Duodenal mucosa (tissue), 2 donors: ENCODE data around the gene GRID1.
"Not testable (repeated sequence)": the region's sequence is repeated elsewhere in the genome, so short reads cannot be mapped to it uniquely, and the experiment has no call there.

Experiments
- H3K27ac ChIP-seq: one replicate; pipeline ENCODE4 v1.7.0; 2013; ENCODE audit warnings: low read depth, low read length
- H3K27me3 ChIP-seq, 2 donors: one replicate each; pipeline ENCODE4 v1.7.0; 2013; ENCODE audit warnings: low read length in 2 of 2, control low read depth in 1 of 2; ENCODE audit not compliant: insufficient read depth in 2 of 2, control insufficient read depth in 1 of 2
- H3K36me3 ChIP-seq, 2 donors: one replicate each; pipeline ENCODE4 v1.7.0; 2013; ENCODE audit warnings: low read length in 2 of 2, control low read depth in 1 of 2; ENCODE audit not compliant: insufficient read depth in 2 of 2, control insufficient read depth in 1 of 2
- H3K4me1 ChIP-seq, 2 donors: one replicate each; pipeline ENCODE4 v1.7.0; 2013; ENCODE audit warnings: low read length in 2 of 2, control low read depth in 1 of 2; ENCODE audit not compliant: insufficient read depth in 2 of 2, control insufficient read depth in 1 of 2
- H3K4me3 ChIP-seq, 2 donors: one replicate each; pipeline ENCODE4 v1.7.0; 2013; ENCODE audit warnings: low read length in 2 of 2, low read depth in 1 of 2
- H3K9ac ChIP-seq, 2 donors: one replicate each; pipeline ENCODE4 v1.7.0; 2013; ENCODE audit warnings: low read length in 2 of 2, low read depth in 1 of 2
- H3K9me3 ChIP-seq, 2 donors: one replicate each; pipeline ENCODE4 v1.7.0; 2013; ENCODE audit warnings: low read length in 2 of 2, control low read depth in 1 of 2; ENCODE audit not compliant: control insufficient read depth in 1 of 2

GRID1 gene

DNA sequence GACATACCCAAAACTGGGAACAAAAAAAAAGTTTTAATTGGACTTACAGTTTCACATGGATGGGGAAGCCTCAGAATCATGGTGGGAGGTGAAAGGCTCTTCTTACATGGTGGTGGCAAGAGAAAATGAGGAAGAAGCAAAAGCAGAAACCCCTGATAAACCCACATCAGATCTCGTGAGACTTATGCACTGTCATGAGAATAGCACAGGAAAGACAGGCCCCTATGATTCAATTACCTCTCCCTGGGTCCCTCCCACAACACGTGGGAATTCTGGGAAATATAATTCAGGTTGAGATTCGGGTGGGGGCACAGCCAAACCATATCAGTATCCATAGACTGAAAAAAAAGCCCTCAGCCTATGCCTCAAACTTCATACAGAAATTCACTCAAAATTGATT, 647.2 kb downstream of the GRID1 start:
- H3K9me3 ChIP-seq = no peaks in the 10 kb centered on the region
- no peaks in the 10 kb centered on the region for H3K27me3 ChIP-seq
- no peak overlapping the region for H3K27ac ChIP-seq
- no peaks in the 10 kb centered on the region for H3K4me1 ChIP-seq
- H3K36me3 ChIP-seq = no peaks in the 10 kb centered on the region
- no peak overlapping the region for H3K4me3 ChIP-seq
- no peak overlapping the region for H3K9ac ChIP-seq

DNA sequence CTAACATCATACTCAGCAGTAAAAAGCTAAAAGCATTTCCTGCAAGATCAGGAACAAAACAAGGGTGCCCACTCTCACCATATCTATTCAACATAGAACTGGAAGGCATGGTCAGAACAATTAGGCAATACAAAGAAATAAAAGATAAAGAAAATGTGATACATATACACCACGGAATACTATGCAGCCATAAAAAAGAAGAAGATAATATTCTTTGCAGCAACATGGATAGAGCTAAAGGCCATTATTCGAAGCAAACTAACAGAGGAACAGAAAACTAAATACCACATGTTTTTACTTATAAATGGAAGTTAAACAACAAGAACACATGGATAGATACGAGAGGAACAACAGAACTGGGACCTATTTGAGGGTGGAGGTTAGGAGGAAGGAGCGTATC, 652.7 kb downstream of the GRID1 start:
- Histone ChIP-seq H3K4me3 (no peak overlapping the region), H3K27me3 (no peaks in the 10 kb centered on the region), H3K4me1 (no peaks in the 10 kb centered on the region), H3K9me3 (no peaks in the 10 kb centered on the region), H3K9ac (no peak overlapping the region), H3K36me3 (no peaks in the 10 kb centered on the region), H3K27ac (no peak overlapping the region)

GRCh38 chr10:85702768-85703167, 663.8 kb downstream of the GRID1 start:
- no peak overlapping the region for H3K9ac ChIP-seq
- no peaks in the 10 kb centered on the region for H3K9me3 ChIP-seq
- no peaks in the 10 kb centered on the region for H3K4me1 ChIP-seq
- no peaks in the 10 kb centered on the region for H3K36me3 ChIP-seq
- H3K27ac ChIP-seq = no peak overlapping the region
- H3K4me3 ChIP-seq = no peak overlapping the region
- no peaks in the 10 kb centered on the region for H3K27me3 ChIP-seq

DNA sequence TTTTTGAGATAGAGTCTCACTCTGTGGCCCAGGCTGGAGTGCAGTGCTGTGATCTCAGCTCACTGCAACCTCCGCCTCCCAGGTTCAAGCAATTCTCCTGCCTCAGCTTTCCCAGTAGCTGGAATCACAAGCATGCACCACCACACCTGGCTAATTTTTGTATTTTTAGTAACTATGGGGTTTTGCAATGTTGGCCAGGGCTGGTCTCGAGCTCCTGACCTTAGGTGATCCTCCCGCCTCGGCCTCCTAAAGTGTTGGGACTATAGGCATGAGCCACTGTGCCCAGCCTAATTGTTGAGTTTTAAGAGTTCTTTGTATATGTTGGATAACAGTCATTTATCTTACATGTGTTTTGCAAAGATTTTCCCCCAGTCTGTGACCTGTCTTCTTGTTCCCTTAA, 667.5 kb downstream of the GRID1 start:
- H3K36me3 ChIP-seq, H3K27ac ChIP-seq: not testable (repeated sequence)

DNA sequence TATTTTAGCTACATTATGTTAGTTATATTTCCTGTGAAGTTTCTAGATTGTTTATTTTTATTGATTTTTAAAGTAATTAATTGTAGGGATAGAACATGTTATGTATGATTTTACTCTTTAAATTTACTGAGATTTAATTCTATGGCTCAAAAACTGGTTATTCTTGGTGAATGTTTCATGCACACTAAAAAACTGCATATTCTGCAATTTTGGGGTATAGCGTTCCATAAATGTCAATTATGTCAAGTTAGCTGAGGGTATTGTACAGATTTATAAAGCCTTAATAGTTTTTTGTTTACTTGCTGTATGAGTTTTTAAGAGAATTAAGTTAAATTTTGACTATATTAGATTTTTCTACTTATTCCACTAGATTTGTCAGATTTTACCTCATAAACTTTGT, 669.7 kb downstream of the GRID1 start:
- Histone ChIP-seq H3K36me3 (no peaks in the 10 kb centered on the region), H3K27ac (no peak overlapping the region), H3K4me3 (no peak overlapping the region), H3K27me3 (no peaks in the 10 kb centered on the region), H3K9me3 (no peaks in the 10 kb centered on the region), H3K9ac (no peak overlapping the region), H3K4me1 (no peaks in the 10 kb centered on the region)

More for the DNA sequence above, 667.5 kb downstream of the GRID1 start:
- not testable (repeated sequence) for H3K4me1 ChIP-seq, H3K27me3 ChIP-seq, H3K9me3 ChIP-seq, H3K4me3 ChIP-seq, H3K9ac ChIP-seq

GRCh38 chr10:85682621-85683020, 684.0 kb downstream of the GRID1 start:
- H3K9me3 ChIP-seq = no peaks in the 10 kb centered on the region
- no peak overlapping the region for H3K27ac ChIP-seq
- no peak overlapping the region for H3K9ac ChIP-seq
- no peak overlapping the region for H3K4me3 ChIP-seq
- no peaks in the 10 kb centered on the region for H3K27me3 ChIP-seq
- no peaks in the 10 kb centered on the region for H3K36me3 ChIP-seq
- H3K4me1 ChIP-seq = no peaks in the 10 kb centered on the region

GRCh38 chr10:85679710-85680109, 686.9 kb downstream of the GRID1 start:
- Histone ChIP-seq H3K9me3 (no peaks in the 10 kb centered on the region), H3K4me3 (no peak overlapping the region), H3K36me3 (no peaks in the 10 kb centered on the region), H3K27me3 (no peaks in the 10 kb centered on the region), H3K27ac (no peak overlapping the region), H3K9ac (no peak overlapping the region), H3K4me1 (no peaks in the 10 kb centered on the region)

DNA sequence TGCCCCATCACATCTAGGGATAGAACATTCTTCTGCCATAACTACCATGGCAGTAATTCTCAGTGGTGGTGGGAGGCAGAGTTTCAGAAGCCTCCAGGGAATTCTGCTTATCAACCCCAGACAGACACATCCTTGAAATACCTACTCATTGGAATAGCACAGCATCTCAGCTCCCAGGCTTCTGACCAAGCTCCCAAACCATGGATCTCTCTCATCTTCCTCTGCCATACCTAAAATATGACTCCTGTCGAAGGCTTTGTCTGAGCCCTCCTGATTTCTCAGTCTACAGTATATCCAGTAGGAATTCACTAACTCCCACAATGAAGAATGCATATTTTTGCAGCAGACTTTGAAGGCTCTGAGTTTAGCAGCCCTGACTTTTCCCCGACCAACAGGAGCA, 687.5 kb downstream of the GRID1 start:
- Histone ChIP-seq H3K9ac (no peak overlapping the region), H3K9me3 (no peaks in the 10 kb centered on the region), H3K4me1 (no peaks in the 10 kb centered on the region), H3K36me3 (no peaks in the 10 kb centered on the region), H3K4me3 (no peak overlapping the region), H3K27ac (no peak overlapping the region), H3K27me3 (no peaks in the 10 kb centered on the region)

GRCh38 chr10:85674851-85675250, 691.7 kb downstream of the GRID1 start:
- Histone ChIP-seq H3K27me3 (no peaks in the 10 kb centered on the region), H3K9me3 (no peaks in the 10 kb centered on the region), H3K4me3 (no peak overlapping the region), H3K36me3 (no peaks in the 10 kb centered on the region), H3K9ac (no peak overlapping the region), H3K4me1 (no peaks in the 10 kb centered on the region), H3K27ac (no peak overlapping the region)

- Histone ChIP-seq H3K27me3 (no peaks in the 10 kb centered on the region), H3K9me3 (no peaks in the 10 kb centered on the region), H3K4me1 (no peaks in the 10 kb centered on the region), H3K4me3 (no peak overlapping the region), H3K9ac (no peak overlapping the region), H3K36me3 (no peaks in the 10 kb centered on the region), H3K27ac (no peak overlapping the region)
Observed at GRCh38 chr10:85673270-85673669, 693.3 kb downstream of the GRID1 start.

DNA sequence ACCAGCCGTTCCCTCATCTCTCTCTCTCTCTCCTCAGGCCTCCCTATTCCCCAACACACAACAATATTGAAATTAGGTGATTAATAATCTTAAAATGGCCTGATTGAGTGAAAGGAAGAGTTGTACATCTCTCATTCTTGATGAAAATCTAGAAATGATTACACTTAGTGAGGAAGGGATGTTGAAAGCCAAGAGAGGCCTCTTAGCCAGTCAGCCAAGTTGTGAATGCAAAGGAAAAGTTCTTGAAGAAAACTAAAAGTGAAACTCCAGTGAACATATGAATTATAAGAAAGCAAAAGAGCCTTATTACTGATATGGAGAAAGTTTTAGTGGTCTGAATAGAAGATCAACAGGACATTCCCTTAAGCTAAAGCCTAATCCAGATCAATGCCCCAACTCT, 695.1 kb downstream of the GRID1 start:
- no peaks in the 10 kb centered on the region for H3K9me3 ChIP-seq
- no peak overlapping the region for H3K27ac ChIP-seq
- no peaks in the 10 kb centered on the region for H3K36me3 ChIP-seq
- H3K4me1 ChIP-seq = no peaks in the 10 kb centered on the region
- H3K4me3 ChIP-seq = no peak overlapping the region
- H3K27me3 ChIP-seq = no peaks in the 10 kb centered on the region
- no peak overlapping the region for H3K9ac ChIP-seq
